ENCODE results near the gene CCDC66. TPM values are rescaled to one million over a fixed set of nuclear protein-coding genes. Genes with fewer than 3 reads are reported as not detected.

CCDC66 gene
- total and polyA plus RNA-seq, 2 of the 4 experiments (the other 2 are of a cell fraction): 6.0 to 9.1 TPM

GRCh38 chr3:56525291-56525690, 31.7 kb upstream of the CCDC66 start:
- Histone ChIP-seq H3K4me3 (ENCODE audit: insufficient read depth, low read depth, low read length) (no peak overlapping the region), H2BK120ac (ENCODE audit: low read depth, low read length) (no peak overlapping the region), H3K4ac (ENCODE audit: low read depth, low read length) (no peak overlapping the region), H3K18ac (ENCODE audit: low read depth, low read length) (no peak overlapping the region), H4K5ac (ENCODE audit: low read depth, low read length) (no peak overlapping the region), H3K79me1 (ENCODE audit: low read depth in 1 of 2, low read length in 2 of 2) (no peaks in the 10 kb centered on the region), H3K9me3 (ENCODE audit: control insufficient read depth, insufficient read depth, low read length) (no peaks in the 10 kb centered on the region), H2BK5ac (ENCODE audit: low read depth, low read length, poor library complexity, severe bottlenecking) (no peak overlapping the region), H2AK5ac (ENCODE audit: low read depth, low read length) (no peak overlapping the region), H3K9ac (ENCODE audit: low read depth, low read length) (no peak overlapping the region), H3K4me1 (ENCODE audit: control insufficient read depth, insufficient read depth, low read length) (no peaks in the 10 kb centered on the region), H2BK20ac (ENCODE audit: low read depth, low read length) (no peak overlapping the region), H2AK9ac (replicated peaks; ENCODE audit: low read depth, low read length, poor library complexity) (no peak overlapping the region), H3K14ac (replicated peaks; ENCODE audit: low read depth, low read length) (no peak overlapping the region), H3K36me3 (ENCODE audit: control insufficient read depth, insufficient read depth, low read length) (no peaks in the 10 kb centered on the region), H3K27me3 (ENCODE audit: control insufficient read depth, insufficient read depth, low read length) (no peaks in the 10 kb centered on the region; the same call in 1 of the 2 replicates), H3K56ac (ENCODE audit: extremely low read depth, insufficient read depth, low read length) (no peak overlapping the region), H4K20me1 (ENCODE audit: insufficient read depth, low read length) (no peaks in the 10 kb centered on the region), H3K23ac (ENCODE audit: low read depth, low read length) (no peak overlapping the region), H4K8ac (ENCODE audit: low read depth in 2 of 2, low read length in 2 of 2) (no peak overlapping the region), H4K91ac (ENCODE audit: insufficient read depth, low read depth, low read length) (no peak overlapping the region), H3K4me2 (ENCODE audit: low read depth, low read length) (no peak overlapping the region), H2AFZ (replicated peaks; ENCODE audit: low read length, poor library complexity) (no peak overlapping the region), H2BK15ac (ENCODE audit: low read depth, low read length) (no peak overlapping the region), H3K27ac (ENCODE audit: insufficient read depth, low read length) (no peak overlapping the region), H3K9me1 (ENCODE audit: insufficient read depth, low read length) (no peaks in the 10 kb centered on the region)
- dilution Hi-C loops (cut with HindIII; ENCODE audit: low sequenced_read_pairs, unreplicated experiment) (no loop called here), intact Hi-C loops (cut with micrococcal nuclease) (no loop called here), in situ Hi-C loops (cut with MboI; ENCODE audit: low sequenced_read_pairs) (no loop called here)
- no peak for TF ChIP-seq BHLHE40 (IDR thresholded peaks at IDR 0.05; ENCODE audit: low read depth, low read length)
- no peak for TF ChIP-seq MAZ (IDR thresholded peaks at IDR 0.05; ENCODE audit: borderline replicate concordance, low read depth, low read length)
- TF ChIP-seq FOS (IDR thresholded peaks at IDR 0.05; ENCODE audit: low read depth, low read length): no peak
- POLR2A ChIA-PET (ENCODE audit: unreplicated experiment): no interaction called here
- no TSS peak for BruUV-seq (replicated peaks)
- CTCF ChIA-PET: no interaction called here
- no CpG with 5 or more reads among the region's 1 CpG for WGBS, 2 experiments (ENCODE audit: extremely low coverage in 2 of 2, insufficient read length in 1 of 2)
- ATAC-seq (ENCODE audit: low read depth): no peak
- no peak for DNase-seq
